Measurements from ENCODE around the gene HOXB1. TPM values are rescaled to one million over a fixed set of nuclear protein-coding genes. Genes with fewer than 3 reads are reported as not detected.

HOXB1 gene
- total RNA-seq, 2 donors from 2014 or later: not detected

DNA sequence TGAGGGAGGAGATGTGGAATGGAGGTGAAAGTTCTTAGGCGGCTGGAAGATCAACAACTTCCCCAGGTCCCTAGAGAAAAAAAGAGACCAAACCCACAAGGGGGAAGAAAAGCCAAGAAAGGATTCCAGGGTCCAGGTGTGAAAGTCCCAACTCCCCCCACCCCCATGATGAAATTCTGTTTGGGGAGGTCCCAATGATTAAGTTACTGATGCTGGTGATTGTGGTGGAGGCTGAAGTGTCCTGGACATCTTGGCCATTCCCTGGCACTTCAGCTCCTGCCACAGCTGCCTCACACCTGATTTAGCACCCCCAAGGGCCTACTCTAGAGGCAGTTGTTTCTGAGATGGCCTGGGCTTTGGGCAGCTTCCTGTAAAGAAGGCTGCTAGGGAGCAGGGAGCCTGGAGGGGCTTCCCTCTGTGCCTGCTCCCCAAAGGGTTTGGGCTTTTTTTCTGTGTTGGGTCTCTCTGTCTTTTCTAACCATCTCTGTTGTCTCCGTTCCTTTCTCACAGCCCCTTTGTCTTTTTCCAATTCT is 34.3 kb upstream of the HOXB1 start:
- H3K27ac ChIP-seq: no peak overlapping the region
- H3K4me3 ChIP-seq: no peak overlapping the region
- TF ChIP-seq, protein P1, sequence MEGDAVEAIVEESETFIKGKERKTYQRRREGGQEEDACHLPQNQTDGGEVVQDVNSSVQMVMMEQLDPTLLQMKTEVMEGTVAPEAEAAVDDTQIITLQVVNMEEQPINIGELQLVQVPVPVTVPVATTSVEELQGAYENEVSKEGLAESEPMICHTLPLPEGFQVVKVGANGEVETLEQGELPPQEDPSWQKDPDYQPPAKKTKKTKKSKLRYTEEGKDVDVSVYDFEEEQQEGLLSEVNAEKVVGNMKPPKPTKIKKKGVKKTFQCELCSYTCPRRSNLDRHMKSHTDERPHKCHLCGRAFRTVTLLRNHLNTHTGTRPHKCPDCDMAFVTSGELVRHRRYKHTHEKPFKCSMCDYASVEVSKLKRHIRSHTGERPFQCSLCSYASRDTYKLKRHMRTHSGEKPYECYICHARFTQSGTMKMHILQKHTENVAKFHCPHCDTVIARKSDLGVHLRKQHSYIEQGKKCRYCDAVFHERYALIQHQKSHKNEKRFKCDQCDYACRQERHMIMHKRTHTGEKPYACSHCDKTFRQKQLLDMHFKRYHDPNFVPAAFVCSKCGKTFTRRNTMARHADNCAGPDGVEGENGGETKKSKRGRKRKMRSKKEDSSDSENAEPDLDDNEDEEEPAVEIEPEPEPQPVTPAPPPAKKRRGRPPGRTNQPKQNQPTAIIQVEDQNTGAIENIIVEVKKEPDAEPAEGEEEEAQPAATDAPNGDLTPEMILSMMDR (IDR thresholded peaks at IDR 0.05): no peak
- intact Hi-C loops (cut with DNase I): no loop called here
- no peak for DNase-seq
- H3K4me1 ChIP-seq: peaks cover 21% of the 10 kb centered on the region
- no peaks in the 10 kb centered on the region for H3K36me3 ChIP-seq
- no peaks in the 10 kb centered on the region for H3K27me3 ChIP-seq
- no peaks in the 10 kb centered on the region for H3K9me3 ChIP-seq
- peak overlapping the region in 1 of 2 donors; percentile 48 for H3K9ac ChIP-seq (ENCODE audit: low read depth in 2 of 2, low read length in 2 of 2)

DNA sequence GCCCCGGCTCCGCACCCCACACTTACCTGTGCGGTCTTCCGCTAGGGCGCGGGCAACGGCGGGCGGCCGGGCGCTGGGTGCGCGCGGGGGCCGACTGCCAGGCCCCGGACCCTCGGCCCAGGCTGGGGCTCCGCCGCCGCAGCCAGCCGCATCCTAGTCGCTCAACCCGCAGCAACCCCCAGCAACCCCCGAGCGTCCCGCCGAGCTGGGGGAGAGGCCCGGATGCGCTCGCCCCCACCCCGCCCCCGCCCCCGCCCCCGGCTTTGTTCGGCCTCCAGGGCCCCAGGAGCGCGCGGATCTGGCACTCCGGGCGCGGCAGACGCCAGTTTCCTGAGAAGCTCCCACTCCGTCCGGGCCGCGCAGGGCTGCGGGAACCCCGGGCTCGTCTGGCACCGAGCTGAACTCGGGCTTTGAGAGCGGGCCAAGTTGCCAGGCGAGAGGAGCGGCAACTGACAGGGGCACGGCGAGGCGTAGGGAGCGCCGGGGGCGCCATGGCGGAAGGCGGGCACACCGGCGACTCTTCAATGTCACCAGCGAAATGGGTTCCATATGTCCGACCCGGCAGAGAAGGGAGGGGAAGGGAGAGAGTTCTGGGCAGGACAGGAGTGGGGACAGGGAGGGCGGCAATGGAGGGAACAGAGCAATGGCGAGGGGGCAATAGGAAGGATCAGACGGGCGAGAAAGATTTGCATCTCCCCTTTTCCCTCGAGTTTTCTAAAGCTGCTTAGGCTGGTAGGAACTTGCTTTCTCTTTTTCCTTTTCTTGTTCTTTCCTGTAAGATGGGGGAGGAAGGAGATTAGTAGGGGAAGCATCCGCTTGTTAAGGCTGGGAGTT is 33.6 kb upstream of the HOXB1 start:
- peak overlapping the region; percentile 48 to 61 for H3K9ac ChIP-seq (ENCODE audit: low read depth in 2 of 2, low read length in 2 of 2)
- peak overlapping the region; percentile 14 for H3K4me3 ChIP-seq
- H3K27me3 ChIP-seq: no peaks in the 10 kb centered on the region
- no peaks in the 10 kb centered on the region for H3K9me3 ChIP-seq
- H3K36me3 ChIP-seq: no peaks in the 10 kb centered on the region
- peak overlapping the region; percentile 13 for H3K27ac ChIP-seq
- TF ChIP-seq, protein P1 (IDR thresholded peaks at IDR 0.05): no peak
- intact Hi-C loops (cut with DNase I): no loop called here
- DNase-seq: no peak
- H3K4me1 ChIP-seq: peaks cover 21% of the 10 kb centered on the region

DNA sequence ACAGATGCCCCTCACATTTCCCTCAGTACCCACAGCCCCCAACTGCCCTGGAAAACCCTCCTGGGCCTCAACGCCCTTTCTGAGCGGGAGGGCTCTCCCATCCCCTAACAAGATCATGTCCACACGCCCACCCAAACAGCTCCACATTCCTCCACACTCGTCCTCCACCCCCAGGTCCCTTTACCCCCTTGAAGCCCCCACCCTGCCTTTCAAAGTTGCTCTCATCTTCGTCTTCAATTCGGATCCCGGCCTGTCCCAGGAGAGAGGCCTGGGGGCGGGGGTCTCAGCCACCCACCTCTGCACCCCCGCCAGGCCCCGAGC is 33.0 kb upstream of the HOXB1 start:
- Histone ChIP-seq H3K9me3 (no peaks in the 10 kb centered on the region), H3K27ac (peak overlapping the region; percentile 13), H3K4me1 (peaks cover 21% of the 10 kb centered on the region), H3K27me3 (no peaks in the 10 kb centered on the region), H3K4me3 (peak overlapping the region; percentile 14), H3K36me3 (no peaks in the 10 kb centered on the region), H3K9ac (ENCODE audit: low read depth in 2 of 2, low read length in 2 of 2) (peak overlapping the region in 1 of 2 donors; percentile 61)
- intact Hi-C loops (cut with DNase I): no loop called here
- DNase-seq: no peak
- TF ChIP-seq, protein P1 (IDR thresholded peaks at IDR 0.05): no peak

DNA sequence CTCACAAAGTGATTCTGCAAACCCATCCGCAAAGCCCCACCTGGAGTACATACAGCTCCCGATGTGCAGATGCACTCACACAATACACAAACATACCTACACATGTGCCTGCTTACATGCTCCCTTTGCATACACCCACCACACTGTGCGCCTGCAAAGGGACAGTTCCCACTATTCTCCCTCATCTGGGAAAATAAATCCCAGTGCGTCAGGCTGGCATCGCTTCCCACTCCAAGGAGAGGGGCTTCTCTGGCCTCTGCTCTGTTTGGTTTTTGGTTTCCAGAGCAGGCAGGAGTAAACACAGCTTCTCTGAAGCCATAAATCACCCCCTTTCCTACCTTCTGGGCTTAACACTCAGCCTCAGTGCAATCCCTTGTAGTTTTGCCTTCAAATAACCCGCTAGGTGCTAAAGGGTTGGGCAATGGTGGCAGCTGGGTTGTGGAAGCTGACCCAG is 32.6 kb upstream of the HOXB1 start:
- TF ChIP-seq, protein P1 (IDR thresholded peaks at IDR 0.05): no peak
- peak overlapping the region; percentile 13 for H3K27ac ChIP-seq
- no peak overlapping the region for H3K9ac ChIP-seq (ENCODE audit: low read depth in 2 of 2, low read length in 2 of 2)
- no peaks in the 10 kb centered on the region for H3K27me3 ChIP-seq
- intact Hi-C loops (cut with DNase I): no loop called here
- no peak for DNase-seq
- H3K36me3 ChIP-seq: no peaks in the 10 kb centered on the region
- H3K4me3 ChIP-seq: no peak overlapping the region
- H3K4me1 ChIP-seq: peaks cover 19% of the 10 kb centered on the region
- no peaks in the 10 kb centered on the region for H3K9me3 ChIP-seq

DNA sequence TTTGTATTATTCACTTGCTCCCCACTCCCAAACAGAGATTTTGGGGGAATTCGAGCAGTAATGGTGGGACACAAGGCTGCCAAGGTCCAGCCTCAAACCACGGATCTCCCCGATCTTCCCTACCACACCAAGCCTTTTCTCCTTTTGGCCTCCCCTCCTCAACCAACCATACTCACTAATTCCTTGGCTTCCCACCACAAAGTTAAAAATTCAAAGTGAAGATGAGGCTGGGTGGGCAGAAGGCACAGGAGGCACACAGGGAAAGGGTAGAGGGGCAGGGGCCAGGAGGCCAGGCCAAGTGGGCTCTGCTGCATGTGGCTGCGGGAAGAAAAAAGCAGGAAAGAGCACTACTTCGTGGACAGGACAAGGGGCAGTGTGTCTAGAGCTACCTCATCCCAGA is 32.1 kb upstream of the HOXB1 start:
- Histone ChIP-seq H3K27ac (no peak overlapping the region), H3K4me1 (peaks cover 15% of the 10 kb centered on the region), H3K9ac (ENCODE audit: low read depth in 2 of 2, low read length in 2 of 2) (no peak overlapping the region), H3K36me3 (no peaks in the 10 kb centered on the region), H3K9me3 (no peaks in the 10 kb centered on the region), H3K27me3 (no peaks in the 10 kb centered on the region), H3K4me3 (no peak overlapping the region)
- DNase-seq: no peak
- intact Hi-C loops (cut with DNase I): no loop called here
- TF ChIP-seq, protein P1 (IDR thresholded peaks at IDR 0.05): no peak

Measured in colonic mucosa (tissue), 4 donors.